Mesothelial cell of epicardium (in vitro differentiated cells): ENCODE measurements around the gene FILIP1L. TPM values are rescaled to one million over a fixed set of nuclear protein-coding genes. Genes with fewer than 3 reads are reported as not detected.

Experiments
- DNase-seq, 2 experiments: peaks; one replicate each; pipeline ENCODE4 v3.0.0; 2021; ENCODE audit warnings: low spot score in 2 of 2; ENCODE audit not compliant: unreplicated experiment in 2 of 2
- H3K27ac Mint-ChIP-seq: 2 replicates; pipeline ENCODE4 v1.8.0; 2021; ENCODE audit warnings: mixed read lengths
- H3K27me3 Mint-ChIP-seq: 2 replicates; pipeline ENCODE4 v1.8.0; 2021; ENCODE audit warnings: low read depth, mixed read lengths
- H3K36me3 Mint-ChIP-seq: 2 replicates; pipeline ENCODE4 v1.8.0; 2021; ENCODE audit warnings: mixed read lengths
- H3K4me1 Mint-ChIP-seq: 2 replicates; pipeline ENCODE4 v1.8.0; 2021; ENCODE audit warnings: mixed read lengths
- H3K4me3 Mint-ChIP-seq: 2 replicates; pipeline ENCODE4 v1.8.0; 2021; ENCODE audit warnings: mild to moderate bottlenecking, moderate library complexity, mixed read lengths
- H3K9me3 Mint-ChIP-seq: 2 replicates; pipeline ENCODE4 v1.8.0; 2021; ENCODE audit warnings: mixed read lengths
- total RNA-seq: library from RNA; stranded (reverse); gene quantifications from 3 replicates; pipeline ENCODE4 v1.2.1, GENCODE V29; 2021
- TF ChIP-seq, protein P1 (sequence below): fragments of 200-600 bp; sonication (generic); IDR thresholded peaks from one replicate; pipeline ENCODE4 v1.5.0; 2021; ENCODE audit warnings: antibody characterized with exemption; ENCODE audit not compliant: unreplicated experiment

FILIP1L gene
- total RNA-seq, 1 donor from 2014 or later: 15.7 TPM

DNA sequence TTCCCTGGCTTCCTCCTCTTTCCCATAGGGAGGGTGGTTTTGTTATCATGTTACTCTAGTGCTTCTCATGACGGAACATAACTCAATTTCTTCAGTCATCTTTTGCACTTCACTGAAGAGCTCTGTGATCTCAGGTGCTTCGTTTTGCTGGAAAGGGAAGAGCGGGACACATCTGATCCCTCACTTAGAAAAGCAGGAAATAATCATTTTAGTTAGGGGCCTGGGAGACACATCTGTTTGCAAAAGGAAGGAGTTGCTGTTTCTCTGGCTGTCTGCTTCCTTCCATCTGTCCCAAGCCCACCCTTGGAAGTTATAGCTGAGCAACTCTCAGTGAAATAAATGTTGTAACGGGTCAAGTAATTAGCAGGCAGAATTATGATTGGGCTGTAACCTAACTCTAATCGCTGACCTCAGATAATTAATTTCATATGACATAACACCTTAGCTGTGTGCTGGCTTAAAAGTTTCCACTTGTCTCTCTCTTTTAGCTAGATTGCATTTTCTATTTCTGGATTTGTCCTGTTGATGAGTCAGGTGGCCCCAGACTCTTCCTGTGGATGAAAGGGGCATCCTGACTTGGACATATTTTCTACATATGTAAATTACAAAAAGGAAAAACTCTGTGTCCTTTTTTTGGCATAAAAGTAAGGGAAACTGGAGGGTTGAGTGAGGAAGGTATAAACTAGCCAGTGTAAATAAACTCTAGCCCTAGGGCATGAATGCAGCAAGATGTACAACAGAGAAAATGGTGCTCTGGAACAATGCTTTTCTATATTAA is 11.0 kb upstream of the FILIP1L start:
- peaks cover 27% of the 10 kb centered on the region for H3K4me1 Mint-ChIP-seq
- H3K9me3 Mint-ChIP-seq: no peaks in the 10 kb centered on the region
- no peaks in the 10 kb centered on the region for H3K27me3 Mint-ChIP-seq
- H3K27ac Mint-ChIP-seq: no peak overlapping the region
- TF ChIP-seq, protein P1, sequence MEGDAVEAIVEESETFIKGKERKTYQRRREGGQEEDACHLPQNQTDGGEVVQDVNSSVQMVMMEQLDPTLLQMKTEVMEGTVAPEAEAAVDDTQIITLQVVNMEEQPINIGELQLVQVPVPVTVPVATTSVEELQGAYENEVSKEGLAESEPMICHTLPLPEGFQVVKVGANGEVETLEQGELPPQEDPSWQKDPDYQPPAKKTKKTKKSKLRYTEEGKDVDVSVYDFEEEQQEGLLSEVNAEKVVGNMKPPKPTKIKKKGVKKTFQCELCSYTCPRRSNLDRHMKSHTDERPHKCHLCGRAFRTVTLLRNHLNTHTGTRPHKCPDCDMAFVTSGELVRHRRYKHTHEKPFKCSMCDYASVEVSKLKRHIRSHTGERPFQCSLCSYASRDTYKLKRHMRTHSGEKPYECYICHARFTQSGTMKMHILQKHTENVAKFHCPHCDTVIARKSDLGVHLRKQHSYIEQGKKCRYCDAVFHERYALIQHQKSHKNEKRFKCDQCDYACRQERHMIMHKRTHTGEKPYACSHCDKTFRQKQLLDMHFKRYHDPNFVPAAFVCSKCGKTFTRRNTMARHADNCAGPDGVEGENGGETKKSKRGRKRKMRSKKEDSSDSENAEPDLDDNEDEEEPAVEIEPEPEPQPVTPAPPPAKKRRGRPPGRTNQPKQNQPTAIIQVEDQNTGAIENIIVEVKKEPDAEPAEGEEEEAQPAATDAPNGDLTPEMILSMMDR: no peak
- H3K36me3 Mint-ChIP-seq: no peaks in the 10 kb centered on the region
- H3K4me3 Mint-ChIP-seq: no peak overlapping the region
- DNase-seq: no peak

DNA sequence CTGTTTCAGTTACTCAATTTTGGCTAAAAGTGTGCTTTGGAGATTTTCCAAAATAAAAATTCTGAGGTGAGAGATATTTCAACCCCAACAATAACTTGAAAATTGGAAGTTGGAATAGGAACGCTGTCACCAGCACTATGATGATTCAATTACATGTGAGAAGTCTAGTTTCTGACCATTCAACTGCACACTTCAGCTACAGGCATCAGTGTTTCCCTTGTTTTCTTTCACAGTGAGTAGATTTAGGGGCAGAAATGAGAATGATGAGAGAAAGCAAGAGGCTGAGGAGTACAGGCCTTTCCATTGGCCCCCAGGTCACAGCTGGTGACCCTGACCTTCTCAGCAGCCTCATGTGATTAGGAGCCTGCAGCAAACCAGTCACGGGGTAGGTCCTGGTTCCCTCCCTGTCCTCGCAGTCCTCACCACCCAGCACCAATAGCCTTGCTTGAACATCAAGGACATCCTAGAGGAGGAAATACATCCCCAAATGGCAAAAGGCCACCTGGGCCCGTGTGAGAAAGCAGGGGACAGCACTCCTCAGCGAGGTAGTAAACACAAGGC is 10.0 kb upstream of the FILIP1L start:
- TF ChIP-seq, protein P1: no peak
- no peaks in the 10 kb centered on the region for H3K27me3 Mint-ChIP-seq
- H3K36me3 Mint-ChIP-seq: no peaks in the 10 kb centered on the region
- no peak overlapping the region for H3K4me3 Mint-ChIP-seq
- DNase-seq: no peak
- H3K9me3 Mint-ChIP-seq: no peaks in the 10 kb centered on the region
- H3K4me1 Mint-ChIP-seq: peaks cover 22% of the 10 kb centered on the region
- H3K27ac Mint-ChIP-seq: no peak overlapping the region

DNA sequence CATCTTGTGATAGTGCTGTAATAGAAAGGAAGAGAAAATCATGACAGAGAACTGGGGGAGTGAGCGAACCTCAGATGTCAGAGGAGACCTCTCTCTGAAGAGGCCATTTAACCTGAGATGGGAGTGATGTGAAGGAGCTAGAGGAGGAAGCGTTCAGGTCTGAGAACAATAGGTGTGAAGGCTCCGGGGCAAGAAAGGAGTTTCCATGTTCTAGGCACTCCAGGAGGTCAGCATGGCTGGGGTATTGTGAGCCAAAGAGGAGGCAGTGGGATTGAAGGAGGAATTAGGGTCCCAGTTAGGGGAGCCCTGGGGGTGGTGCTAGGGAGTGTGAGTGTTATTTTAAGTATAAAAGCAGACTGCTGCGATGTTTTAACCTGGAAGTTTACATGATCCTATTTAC is 8.8 kb upstream of the FILIP1L start:
- TF ChIP-seq, protein P1: no peak
- Mint-ChIP-seq H3K4me1 (peaks cover 22% of the 10 kb centered on the region), H3K36me3 (no peaks in the 10 kb centered on the region), H3K9me3 (no peaks in the 10 kb centered on the region), H3K4me3 (no peak overlapping the region), H3K27me3 (no peaks in the 10 kb centered on the region), H3K27ac (no peak overlapping the region)
- no peak for DNase-seq

DNA sequence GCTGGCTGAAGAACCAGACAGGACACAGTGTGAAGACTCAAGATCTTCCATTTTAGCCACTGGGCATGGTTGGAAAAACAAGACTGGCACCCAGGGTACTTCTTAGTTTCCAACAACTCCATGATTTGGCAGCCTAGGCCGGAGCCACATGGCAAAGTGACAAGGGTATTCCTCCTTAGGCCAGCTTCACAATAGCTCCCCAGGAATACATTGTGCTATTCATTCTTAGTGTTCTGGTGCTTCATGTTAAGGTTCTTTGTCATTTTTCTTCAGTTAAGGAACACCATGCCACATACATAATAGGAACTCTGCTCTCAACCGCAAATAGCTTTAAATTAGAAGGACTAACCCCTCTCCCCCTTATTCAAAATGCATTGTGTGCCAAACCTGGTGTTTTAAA is 8.0 kb upstream of the FILIP1L start:
- H3K4me1 Mint-ChIP-seq: peaks cover 22% of the 10 kb centered on the region
- H3K9me3 Mint-ChIP-seq: peaks cover 1% of the 10 kb centered on the region
- no peak overlapping the region for H3K27ac Mint-ChIP-seq
- DNase-seq: no peak
- no peaks in the 10 kb centered on the region for H3K36me3 Mint-ChIP-seq
- no peaks in the 10 kb centered on the region for H3K27me3 Mint-ChIP-seq
- no peak overlapping the region for H3K4me3 Mint-ChIP-seq
- TF ChIP-seq, protein P1: no peak

DNA sequence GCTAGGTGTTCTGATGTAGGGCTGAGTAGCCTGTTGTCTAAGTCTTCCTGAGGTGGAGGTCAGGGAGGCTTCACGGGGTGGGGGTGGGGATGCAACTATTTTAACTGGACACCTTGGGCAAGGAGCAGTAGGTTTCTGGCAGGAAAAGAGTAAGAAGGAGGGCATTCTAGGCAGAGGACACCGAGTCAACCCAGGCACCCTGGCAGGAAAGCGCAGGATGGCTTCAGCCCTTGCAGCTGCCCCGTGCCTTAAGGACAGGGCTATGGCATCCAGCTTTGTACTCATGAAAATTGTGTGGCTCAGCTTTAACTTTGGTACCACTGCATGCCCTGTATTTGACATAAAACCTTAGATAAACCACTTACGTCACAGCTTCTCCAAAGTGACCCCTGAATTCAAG is 6.4 kb upstream of the FILIP1L start:
- no peak overlapping the region for H3K4me3 Mint-ChIP-seq
- H3K27me3 Mint-ChIP-seq: no peaks in the 10 kb centered on the region
- no peaks in the 10 kb centered on the region for H3K36me3 Mint-ChIP-seq
- TF ChIP-seq, protein P1: no peak
- H3K4me1 Mint-ChIP-seq: peaks cover 20% of the 10 kb centered on the region
- peaks cover 16% of the 10 kb centered on the region for H3K9me3 Mint-ChIP-seq
- H3K27ac Mint-ChIP-seq: no peak overlapping the region
- no peak for DNase-seq
